ENCODE results near the gene RILPL1.
"Not testable (repeated sequence)": the region's sequence is repeated elsewhere in the genome, so short reads cannot be mapped to it uniquely, and the experiment has no call there.

RILPL1 gene, protein sequence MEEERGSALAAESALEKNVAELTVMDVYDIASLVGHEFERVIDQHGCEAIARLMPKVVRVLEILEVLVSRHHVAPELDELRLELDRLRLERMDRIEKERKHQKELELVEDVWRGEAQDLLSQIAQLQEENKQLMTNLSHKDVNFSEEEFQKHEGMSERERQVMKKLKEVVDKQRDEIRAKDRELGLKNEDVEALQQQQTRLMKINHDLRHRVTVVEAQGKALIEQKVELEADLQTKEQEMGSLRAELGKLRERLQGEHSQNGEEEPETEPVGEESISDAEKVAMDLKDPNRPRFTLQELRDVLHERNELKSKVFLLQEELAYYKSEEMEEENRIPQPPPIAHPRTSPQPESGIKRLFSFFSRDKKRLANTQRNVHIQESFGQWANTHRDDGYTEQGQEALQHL

DNA sequence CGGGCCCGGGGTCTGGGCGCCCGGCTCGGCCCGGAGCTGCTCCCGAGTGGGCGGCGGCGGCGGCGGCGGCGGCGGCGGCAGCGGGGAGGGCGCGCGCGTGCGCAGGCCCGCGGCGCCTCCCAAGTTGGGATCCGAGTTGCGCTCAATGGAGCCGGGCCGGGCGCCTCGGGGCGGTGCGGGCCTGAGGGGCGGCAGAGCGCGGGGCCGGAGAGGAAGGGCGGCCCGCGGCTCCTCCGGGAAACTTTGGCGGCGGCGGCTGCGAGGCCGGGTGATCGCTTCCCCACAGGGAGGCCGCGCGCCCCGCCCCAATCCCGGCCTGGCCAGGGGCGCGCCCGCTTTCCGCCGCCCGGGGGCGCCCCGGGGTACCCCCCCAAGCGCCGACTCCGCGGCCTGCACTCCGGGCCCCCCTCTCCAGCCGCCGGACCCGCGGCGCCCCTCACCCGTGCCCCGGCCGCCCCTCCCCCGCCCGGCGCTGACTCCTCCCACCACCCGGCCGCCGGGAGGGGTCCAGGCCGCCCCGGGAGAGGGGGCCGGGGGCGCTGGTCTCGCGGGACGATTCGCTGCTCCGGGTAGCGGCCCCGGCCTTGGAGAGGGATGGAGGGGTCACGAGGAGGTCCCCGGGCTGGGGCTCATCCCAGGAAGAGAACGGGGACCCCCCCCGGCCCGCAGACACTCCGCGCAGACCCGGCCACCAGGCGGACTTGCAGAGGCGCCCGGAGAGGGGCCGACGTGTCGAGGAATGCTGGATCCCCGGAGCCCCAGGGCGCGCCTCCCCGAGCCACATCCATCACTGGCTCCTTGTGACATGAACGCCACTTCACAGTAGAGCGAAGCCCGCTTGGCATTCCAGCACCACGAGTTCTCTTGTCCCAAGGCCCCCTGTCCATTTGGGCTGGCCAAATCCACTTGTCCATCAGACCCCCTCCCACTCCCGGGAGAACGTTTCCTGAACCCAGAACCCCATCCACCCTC is at the start of gene RILPL1:
Gene RILPL1, minus strand, starts transcription at position 48 of the 972 bp plus-strand sequence. CDS start 237 bp downstream, outside the sequence.
- peak; percentile 30 for DNase-seq

DNA sequence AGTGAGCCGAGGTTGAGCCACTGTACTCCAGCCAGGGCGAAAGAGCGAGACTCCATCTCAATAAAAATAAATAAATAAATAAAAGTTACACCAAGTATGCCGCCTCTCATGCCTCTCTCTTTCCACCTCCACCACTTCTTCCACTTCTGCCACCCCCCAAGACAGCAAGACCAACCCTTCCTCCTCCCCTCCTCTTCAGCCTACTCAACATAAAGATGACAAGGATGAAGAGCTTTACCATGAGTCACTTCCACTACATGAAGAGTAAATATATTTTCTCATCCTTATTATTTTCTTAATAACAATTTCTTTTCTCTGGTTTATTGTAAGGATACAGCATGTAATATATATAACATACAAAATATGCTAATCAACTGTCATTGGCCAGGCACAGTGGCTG is 47.3 kb upstream of the RILPL1 start:
- no peak for DNase-seq

DNA sequence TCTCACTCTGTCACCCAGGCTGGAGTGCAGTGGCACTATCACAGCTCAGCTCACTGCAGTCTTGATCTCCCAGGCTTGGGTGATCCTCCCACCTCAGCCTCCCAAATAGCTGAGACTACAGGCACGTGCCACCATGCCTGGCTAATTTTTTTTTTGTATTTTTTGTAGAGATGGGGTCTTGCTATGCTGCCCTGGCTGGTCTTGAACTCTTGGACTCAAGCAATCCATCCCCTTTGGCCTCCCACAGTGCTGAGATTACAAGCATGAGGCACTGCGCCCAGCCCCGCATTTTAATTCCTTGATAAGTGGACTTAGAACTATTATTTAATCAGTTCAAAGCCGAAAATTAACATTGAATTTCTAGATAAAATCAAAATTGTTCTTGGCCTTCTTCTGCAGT is 45.3 kb upstream of the RILPL1 start:
- not testable (repeated sequence) for DNase-seq

DNA sequence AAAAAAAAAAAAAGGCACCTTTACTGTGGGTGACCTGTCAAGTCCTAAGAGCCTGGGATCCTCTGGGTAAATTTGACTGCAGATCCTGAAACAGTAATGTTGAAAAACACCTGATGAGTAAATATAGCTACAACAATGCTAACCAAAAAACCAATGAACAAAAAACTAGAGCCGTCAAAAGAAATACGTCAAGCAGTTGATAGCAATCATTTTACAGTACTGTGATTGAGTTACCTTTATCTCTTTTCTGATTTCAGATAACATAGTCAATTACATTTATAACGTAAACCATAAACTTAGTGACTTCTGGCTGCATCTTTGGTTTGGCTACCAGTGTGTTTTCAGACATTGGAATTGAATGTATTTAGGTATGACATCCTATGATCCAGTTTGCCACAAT is 44.7 kb upstream of the RILPL1 start:
- DNase-seq, result no peak

DNA sequence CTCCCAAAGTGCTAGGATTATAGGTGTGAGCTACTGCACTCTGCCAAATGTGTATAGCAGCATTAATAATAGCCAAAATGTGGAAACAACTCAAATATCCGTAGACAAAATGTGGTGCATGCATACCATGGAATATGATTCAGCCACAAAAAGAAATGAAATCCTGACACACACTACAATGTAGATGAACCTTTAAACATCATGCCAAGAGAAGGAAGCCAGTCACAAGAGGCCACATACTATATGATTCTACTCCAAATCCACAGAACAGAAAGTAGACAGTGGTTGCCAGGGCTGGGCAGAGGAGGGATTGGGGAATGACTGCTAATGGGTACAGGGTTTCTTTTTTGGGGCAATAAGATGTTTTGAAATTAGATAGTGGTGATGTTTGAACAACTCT is 43.1 kb upstream of the RILPL1 start:
- no peak for DNase-seq

DNA sequence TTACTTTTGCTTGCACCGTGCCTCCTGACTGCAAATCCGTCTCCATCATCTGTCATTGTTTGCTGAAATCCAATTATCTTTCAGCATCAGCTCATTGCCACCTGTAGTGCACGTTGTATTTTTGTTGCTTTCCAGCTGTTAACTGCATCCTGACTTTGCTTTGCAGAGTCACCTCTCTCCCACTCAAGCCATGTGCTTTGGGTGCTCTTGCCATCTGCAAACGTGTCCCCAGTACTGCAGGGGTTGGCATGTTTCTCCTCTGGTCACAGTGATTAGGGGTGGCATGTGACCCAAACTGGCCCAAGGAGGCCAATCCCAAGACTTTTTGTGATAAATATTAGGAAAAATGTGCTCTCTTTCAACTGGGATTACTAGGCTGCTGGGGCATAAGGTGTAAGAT is 40.4 kb upstream of the RILPL1 start:
- DNase-seq, result no peak

DNA sequence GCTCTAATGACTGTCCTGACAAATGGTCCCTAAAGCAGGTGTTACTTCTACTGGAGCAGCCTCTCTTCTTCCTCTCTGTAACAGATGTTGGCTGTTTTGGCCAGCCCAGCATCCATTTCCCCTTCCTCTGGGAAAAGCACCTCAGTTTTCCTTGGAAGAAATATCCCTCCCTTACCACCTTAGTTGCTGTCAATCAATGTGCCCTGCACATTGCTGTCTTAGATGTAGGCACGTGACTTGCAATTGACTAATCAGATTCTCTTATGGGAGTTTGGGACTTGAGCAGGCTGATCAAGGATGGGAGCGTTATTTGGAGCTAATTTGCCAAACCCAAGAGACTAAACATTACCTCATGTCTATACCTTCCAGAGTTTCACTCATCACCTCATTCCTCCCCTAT is 38.9 kb upstream of the RILPL1 start:
- no peak for DNase-seq

DNA sequence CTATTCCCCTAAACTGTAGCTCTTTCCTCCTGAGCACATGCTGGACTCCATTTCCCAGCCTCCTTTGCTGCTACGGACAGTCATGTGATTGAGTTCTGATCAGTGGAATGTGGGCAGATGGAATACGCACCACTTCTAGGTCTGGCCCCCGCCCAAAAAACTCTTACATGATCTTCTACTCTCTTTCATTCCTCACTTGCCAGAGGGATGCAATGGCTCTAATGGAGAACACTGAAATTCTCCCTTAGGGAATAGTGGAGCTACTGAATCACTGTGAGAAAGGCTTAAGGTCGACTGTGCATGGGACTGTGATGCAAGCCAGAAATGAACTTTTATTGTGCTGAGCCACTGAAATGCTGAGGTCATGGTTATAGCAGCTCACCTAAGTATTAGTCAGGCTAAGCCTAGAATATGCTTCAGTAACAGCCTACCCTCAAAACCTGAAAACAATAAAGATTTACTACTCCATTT is 37.9 kb upstream of the RILPL1 start:
- DNase-seq, result peak; percentile 4

DNA sequence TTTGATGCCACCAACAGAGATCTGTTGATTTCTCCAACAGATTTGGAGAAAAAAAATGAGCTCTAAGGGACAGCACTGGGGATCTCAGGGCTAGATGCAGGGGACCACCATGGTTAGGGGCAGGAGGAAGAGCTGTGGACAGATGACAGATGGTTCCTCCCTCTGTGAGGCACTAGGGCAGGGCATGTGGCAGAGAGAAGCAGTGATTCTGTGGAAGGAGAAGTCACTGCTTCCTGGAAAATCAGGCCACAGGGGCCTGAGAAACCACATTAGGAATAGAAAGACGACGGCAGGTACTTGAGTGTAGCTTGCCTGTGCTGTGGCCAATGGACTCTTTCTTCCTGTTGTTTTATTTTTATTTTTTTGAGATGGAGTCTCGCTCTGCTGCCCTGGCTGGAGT is 25.9 kb upstream of the RILPL1 start:
- no peak for DNase-seq

DNA sequence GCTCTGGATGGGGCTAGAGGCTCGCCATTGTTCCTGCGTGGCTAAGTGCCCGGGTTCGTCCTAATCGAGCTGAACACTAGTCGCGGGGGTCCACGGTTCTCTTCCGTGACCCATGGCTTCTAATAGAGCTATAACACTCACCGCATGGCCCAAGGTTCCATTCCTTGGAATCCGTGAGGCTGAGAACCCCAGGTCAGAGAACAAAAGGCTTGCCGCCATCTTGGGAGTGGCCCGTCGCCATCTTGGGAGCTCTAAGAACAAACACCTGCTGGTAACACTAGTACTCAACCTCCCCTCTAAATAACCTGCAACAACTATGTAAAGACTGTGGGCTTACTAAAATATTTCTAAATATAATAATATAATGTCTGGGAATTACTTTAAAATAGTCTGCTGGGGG is 25.0 kb upstream of the RILPL1 start:
- not testable (repeated sequence) for DNase-seq

DNA sequence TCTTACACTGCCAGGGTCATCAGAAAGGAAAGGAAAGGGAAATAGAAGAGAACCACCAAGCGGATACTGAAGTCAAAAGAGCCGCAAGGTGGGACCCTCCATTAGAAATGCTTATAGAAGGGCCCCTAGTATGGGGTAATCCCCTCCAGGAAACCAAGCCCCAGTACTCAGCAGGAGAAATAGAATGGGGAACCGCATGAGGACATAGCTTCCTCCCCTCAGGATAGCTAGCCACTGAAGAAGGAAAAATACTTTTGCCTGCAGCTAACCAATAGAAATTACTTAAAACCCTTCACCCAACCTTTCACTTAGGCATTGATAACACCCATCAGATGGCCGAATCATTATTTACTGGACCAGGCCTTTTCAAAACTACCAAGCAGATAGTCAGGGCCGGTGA is 21.3 kb upstream of the RILPL1 start:
- not testable (repeated sequence) for DNase-seq

DNA sequence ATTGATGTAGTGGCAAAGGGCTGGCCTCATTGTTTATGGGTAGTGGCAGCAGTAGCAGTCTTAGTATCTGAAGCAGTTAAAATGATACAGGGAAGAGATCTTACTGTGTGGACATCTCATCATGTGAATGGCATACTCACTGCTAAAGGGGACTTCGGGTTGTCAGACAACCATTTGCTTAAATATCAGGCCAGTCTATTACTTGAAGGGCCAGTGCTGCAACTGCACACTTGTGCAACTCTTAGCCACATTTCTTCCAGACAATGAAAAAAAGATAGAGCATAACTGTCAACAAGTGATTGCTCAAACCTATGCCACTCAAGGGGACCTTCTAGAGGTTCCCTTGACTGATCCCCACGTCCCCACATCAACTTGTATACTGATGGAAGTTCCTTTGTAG is 20.6 kb upstream of the RILPL1 start:
- DNase-seq, result not testable (repeated sequence)

DNA sequence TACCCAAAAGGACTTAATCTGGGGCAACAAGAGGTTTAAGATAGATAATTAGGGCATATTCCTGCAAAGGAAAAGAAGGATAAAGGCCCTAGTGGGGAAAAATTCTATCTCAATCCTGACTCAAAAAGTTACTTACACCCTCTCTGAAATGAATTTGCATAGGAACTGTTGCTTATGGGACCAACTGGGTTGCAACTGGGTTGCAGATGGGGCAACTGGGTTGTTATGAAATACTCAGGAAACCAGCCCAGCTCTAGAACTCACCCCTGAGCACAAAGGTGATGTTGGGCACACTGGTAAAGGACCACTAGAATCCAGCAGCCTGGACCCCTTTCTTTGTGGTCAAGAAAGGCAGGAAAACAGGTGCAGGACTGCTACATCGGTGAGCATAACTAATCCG is 17.2 kb upstream of the RILPL1 start:
- DNase-seq, result no peak

DNA sequence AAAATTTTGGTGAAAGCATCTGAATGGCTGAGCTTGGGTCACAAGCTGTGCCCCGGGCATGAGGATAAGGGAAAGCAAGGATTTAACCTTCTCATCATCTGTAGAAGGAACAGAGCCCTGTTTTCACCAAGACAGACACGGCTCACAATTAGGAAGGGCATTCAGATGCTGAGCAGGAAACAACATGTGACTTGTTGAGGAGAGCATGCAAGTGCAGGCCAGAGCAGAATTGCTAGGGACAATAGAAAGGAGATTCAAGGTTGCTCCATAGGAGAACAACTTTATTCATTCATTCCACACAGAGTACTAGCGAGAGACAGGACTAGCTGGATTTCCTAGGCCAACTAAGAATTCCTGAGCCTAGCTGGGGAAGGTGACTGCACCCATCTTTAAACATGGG is 14.6 kb upstream of the RILPL1 start:
- DNase-seq, result no peak

DNA sequence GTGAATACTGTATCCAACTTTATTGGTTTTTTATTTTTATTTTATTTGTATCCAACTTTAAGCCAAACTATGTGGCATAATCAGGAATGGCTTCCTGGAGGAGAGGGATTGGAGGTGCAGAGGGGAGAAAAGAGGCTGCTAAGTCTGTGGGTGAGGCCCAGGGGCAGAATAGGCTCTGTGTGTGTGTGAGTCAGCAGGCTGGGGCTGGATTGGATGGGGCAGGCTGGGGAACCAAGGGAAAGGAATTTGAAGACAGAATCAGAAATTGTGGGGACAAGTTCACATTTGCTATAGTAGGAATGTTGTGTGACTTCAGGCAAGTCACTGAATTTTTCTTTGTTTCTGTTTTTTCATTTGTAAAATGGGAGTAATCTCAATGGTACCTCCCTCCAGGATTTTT is 12.8 kb upstream of the RILPL1 start:
- no peak for DNase-seq

DNA sequence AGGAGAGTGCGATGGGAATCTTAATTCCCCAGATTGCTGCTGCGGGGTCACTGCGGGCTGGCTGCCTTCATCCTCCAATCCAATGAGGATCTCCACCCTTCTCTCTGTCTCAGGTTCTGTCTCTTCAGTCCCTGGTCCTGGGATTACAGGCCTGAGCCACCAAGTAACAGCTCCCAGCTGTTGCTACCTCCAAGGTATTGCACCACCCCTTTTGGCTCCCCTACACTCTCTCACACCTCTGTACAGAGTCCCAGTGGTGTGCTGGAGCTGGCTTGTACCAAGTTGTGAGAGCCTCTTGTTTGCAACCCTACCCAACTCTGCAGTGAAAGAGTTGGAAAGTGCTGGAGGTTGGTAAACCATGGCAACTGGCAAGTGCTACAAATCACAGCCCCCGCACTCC is 10.0 kb upstream of the RILPL1 start:
- DNase-seq, result no peak

DNA sequence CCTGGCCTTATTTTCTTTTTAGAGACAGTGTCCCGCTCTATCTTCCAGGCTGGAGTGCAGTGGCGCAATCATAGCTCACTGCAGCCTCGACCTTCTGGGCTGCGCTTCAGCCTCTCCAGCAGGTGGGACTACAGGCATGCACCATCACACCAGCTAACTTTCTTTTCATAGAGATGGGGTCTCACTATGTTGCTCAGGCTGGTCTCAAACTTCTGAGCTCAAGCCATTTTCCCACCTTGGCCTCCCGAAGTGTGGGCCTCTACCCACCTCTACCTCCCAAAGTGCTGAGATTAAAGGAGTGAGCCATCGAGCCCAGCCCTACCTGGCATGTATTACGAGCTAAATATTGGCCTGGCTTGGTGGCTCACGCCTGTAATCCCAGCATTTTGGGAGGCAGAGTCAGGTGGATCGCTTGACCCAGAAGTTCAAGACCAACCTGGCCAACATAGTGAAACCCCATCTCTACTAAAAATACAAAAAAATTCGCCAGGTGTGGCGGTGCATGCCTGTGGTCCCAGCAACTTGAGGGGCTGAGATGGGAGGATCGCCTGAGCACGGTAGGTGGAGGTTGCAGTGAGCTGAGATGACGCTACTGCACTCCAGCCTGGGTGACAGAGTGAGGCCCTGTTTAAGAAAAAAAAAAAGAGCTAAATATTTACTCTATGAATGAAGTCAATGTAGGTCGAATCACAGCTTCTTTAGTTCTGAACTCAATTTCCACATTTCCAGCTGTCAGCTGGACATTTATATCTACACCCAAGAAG is 7.6 kb upstream of the RILPL1 start:
- DNase-seq, result no peak

DNA sequence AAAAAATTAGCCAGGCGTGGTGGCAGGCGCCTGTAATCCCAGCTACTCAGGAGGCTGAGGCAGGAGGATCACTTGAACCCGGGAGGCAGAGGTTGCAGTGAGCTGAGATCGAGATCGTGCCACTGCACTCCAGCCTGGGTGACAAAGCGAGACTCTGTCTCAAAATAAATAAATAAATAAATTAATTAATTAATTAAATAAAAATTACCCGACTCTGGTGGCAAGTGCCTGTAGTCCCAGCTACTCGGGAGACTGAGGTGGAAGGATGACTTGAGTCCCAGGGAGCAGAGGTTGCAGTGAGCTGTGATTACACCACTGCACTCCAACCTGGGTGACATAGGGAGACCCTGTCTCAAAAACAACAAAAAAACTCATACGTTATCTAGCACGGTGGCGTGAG is 2.4 kb upstream of the RILPL1 start:
- DNase-seq, result not testable (repeated sequence)

DNA sequence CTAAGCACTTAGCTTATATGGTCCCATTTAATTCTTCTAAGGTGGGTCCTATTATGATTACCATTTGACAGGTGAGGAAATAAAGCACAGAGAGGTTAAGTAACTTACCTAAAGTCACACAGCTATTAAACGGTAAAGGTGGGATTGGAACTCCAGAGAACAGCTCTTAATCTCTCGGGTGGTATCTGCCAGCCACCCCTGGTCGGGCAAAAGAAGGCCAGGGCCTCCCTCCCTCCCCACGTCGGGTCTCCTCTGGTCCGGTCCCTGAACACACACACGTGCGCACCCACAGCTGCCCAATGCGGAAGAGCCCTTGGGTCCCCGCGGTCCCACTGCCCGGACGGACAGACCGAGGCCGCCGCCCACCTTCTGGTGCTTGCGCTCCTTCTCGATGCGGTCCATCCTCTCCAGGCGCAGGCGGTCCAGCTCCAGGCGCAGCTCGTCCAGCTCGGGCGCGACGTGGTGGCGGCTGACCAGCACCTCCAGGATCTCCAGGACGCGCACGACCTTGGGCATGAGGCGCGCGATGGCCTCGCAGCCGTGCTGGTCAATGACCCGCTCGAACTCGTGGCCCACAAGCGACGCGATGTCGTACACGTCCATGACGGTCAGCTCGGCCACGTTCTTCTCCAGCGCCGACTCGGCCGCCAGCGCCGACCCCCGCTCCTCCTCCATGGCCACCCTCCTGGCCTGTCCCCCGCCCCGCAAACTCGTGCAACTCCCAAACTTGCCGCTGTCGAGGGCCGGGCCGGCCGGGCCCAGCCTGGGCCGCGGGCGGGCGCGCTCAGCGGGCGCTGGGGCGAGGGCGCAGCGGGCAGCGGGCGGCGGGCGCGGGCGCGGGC is 490 bp downstream of the RILPL1 start:
- peak; percentile 21 for DNase-seq

DNA sequence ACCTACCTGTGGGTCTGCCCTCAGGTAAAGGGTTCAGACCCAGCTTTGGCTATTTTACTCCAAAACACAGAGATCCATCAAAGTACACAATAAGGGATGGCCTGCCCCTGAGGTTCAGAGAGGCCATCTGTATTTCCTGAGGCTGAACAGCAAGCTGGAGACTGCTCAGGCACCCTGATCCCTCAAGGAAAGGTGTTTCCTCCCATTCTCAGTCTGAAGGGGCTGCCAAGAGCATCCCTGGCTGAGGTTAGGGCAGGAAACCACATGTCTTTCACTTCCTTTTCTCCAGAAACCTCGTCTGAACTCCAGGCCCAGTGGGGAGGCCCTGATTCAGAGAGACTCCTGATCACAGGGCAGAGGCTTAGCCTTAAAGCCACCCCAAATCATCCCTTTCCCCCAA is 1.5 kb downstream of the RILPL1 start:
- DNase-seq, result no peak

DNA sequence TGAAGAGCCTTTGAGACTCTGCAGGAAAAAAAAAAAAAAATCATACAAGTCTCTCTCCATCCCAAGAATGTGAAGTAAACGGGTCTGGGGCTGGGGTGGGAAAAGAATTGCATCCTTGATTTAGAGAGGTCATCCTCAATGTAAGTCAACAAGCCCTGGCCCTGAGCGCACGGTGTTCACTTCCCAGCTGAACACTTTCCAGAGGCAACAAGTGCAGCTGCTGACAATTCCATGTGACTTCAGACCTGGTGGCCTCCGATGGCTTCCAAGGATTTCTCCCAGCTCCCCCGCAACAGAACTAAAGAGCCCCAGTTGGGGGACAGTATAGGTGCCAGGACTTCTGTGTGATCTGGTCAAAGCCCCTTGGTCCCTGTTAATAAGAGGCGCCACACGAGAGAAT is 2.4 kb downstream of the RILPL1 start:
- DNase-seq, result no peak

DNA sequence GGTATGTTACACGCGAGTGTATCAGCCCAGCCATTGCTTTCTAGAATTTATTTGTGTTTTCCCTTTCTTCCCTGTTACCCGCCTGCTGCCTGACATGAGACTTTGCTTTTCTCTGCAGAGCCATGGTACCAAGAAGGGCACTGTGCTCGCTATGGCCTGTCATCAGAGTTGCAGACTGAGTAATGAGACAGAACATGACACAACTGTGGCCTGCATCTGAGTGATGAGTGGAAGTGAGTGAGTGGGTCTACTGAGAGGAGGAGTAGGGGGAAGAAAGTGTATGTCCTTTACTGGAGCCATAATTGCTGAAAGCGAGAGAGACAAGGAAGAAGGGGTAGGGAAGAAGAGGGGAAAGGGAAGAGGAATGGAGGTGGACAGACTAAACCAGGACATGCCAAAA is 2.9 kb downstream of the RILPL1 start:
- DNase-seq, result no peak

Measured in NCI-H345 (cell line).